NCI-H1417 (cell line): Measurements from ENCODE around the gene MPND.
A peak's percentile ranks its signal among the peaks of the same experiment; 100 is the strongest.

Experiments used
- DNase-seq, 3 experiments: peaks; one replicate each; lab custom pipeline; 2025; lab: John Stamatoyannopoulos, UW

MPND gene

DNA sequence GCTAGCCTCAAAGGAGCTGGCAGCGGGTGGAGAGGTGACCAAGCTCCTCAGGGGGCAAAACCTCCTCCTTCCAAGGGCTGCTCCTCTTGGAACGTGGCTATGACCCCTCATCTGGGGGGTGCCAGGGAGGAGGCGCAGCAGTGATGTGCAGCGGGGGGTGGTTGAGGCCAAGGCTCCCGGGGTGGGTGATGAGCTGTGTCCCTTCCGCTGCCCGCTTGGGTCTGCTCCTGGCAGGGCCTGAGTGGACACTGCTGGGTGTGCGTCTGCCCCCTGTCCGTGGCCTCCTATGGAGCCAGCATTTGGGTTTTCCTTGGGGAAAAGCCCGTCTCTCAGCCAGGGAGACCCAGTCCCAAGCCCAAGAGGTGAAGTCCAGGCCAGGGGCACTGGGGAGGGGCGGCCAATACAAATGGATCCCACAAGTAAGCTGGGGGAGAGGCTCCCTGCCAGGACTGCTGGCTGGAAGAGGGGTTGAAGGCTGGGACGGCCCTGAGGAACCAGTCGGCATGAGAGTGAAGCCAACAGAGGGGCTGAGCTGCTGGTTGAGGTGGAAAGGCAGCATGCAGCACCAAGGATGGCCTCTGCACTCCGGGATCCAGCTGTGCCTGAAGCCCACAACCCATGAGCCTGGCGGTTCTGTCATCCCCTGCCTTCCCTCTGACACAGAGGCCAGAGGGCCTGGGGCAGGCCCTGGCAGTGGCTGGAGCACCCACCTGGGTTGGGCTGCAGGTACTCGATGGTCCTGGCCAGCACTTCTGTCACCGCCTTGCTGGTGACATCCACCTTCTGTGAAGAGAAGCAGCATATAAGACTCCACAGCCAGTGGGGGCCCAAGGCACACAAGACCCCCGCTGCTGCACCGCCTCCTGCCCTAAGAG, 22.7 kb downstream of the MPND start:
- DNase-seq = no peak

- DNase-seq = no peak
These were observed 23.4 kb downstream of the MPND start for GRCh38 chr19:4366666-4367335.

DNA sequence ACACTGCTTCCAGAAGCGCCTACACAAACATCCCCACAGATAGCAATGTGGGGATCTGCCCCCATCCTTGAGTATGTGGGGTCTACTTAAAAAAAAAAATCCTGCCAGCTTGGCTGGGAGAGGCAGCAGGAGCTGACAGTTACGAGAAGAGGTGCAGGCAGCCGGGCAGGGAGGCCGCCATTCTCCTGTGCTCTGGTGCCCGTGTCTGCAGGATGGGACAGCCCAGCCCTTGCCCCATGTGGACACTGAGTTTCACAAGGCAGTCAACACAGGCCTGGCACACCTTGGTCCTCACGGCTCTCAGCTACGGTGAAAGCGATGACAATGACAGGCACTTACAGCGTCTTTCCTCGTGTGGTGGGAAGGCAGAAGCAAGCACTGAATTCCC, 24.0 kb downstream of the MPND start:
- DNase-seq = no peak

DNA sequence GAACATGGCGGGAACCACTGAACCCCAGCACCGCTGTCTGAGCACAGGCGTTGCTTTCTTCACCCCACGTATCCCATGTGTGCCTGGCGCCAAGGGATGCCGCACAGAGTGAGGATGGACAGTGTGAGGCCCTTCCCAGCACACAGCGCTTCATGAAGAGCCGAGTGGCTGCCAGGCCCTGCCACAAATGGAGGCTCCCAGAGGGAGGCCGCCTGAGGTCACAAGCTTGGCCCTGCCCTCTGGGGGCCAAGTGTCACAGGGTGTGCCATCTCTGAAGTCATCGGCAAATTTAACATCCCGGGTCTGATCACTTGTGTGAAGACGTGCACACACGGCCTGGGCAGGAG, 24.4 kb downstream of the MPND start:
- no peak for DNase-seq

DNA sequence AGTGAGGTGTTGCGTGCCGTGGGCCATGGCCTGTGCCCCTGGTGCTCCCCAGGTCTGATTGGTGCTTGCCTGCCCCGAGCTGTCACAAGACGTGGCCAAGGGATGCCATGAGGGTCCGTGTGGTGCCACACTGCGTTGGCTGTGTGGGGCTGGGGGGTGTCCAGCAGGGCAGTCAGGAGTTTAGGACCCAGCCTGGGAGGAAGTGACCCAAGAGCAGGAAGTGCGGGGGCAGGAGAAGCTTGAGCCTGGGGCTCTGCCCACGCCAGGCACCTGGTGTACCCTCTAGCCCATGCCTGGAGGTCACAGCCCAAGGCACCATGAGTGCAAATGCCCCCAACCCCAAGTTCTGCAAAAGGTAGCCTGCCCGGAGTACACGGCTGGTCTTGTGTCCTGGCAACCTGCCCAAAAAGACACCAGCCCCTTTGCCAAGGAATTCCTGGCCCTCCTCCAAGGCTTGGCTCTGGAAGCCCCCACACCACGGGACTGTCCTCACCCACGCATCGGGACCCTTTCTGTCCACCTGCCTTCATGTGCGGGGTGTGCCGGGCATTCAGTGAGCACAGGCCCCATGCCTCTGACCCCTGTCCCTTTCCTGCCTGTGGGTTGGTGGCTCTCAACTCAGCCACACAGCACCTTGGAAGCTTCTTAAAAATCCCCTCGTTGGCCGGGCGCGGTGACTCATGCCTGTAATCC, 24.9 kb downstream of the MPND start:
- no peak for DNase-seq

DNA sequence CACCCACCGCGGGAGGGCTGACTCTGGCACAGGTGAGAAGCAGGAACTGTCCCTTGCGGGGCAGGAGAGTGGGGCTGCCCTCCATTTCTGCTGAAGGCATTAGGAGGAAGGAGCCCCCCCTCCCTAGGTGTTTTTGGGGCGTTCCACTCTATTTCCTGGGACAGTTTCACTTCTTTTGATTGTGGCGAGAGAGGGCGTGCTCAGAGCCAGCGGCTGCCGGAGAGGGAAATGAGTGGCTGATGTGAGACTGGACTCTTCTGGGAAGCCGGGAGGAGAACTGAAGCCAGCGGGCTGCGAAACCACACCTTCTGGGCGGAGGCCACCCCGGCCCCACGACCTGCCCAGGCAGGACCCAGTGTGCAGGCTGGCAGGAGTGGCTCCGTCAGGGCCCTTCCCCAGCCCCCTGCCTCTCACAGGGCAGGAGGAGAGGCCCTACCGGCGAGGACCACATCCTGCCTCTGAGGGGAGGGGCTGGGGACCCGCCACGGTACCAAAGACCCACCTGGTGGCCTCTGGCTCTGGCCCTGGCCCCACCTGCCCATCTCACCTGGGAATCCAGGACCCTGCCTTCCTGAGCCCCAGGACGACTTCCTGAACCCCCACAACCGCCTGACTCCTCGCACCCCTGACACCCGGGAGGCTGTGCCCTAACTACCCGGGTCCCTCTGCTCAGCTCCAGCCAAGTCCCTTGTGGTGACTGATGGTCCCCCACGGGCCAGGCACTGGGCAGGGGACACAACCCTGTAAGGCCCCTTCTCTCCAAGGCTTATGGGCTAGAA, 25.9 kb downstream of the MPND start:
- peak in 1 of 3 experiments; percentile 29 for DNase-seq

GRCh38 chr19:4369888-4370260, 26.5 kb downstream of the MPND start:
- DNase-seq = no peak

DNA sequence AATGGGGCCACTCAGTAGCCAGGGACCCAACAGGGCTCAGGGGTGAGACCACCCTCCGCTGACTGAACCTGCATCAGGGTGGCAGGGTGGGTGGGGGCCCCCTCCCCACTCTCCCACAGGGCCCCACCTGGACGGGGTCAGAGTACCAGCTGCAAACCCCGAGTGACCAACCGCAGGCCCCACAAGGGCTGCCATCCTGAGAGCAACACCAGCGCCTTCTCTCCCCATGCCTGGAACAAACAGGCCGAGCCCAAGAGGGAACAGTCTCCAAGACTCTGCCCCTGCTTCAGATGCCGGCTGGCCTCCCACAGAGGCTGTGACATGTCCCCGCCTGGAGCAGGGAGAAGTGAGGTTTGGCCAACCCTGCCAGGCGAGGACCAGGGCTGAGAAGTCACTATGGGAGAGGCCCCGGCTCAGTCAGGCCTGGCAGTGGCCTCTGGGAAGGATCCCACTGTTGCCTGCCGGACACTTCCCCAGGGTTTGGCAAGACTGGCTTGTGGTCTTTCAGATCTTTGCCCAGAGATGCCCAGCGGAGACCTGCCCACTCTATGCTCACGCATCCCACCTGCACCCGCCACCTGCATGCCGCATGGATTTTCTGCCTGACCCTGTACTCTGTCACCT, 27.2 kb downstream of the MPND start:
- no peak for DNase-seq

DNA sequence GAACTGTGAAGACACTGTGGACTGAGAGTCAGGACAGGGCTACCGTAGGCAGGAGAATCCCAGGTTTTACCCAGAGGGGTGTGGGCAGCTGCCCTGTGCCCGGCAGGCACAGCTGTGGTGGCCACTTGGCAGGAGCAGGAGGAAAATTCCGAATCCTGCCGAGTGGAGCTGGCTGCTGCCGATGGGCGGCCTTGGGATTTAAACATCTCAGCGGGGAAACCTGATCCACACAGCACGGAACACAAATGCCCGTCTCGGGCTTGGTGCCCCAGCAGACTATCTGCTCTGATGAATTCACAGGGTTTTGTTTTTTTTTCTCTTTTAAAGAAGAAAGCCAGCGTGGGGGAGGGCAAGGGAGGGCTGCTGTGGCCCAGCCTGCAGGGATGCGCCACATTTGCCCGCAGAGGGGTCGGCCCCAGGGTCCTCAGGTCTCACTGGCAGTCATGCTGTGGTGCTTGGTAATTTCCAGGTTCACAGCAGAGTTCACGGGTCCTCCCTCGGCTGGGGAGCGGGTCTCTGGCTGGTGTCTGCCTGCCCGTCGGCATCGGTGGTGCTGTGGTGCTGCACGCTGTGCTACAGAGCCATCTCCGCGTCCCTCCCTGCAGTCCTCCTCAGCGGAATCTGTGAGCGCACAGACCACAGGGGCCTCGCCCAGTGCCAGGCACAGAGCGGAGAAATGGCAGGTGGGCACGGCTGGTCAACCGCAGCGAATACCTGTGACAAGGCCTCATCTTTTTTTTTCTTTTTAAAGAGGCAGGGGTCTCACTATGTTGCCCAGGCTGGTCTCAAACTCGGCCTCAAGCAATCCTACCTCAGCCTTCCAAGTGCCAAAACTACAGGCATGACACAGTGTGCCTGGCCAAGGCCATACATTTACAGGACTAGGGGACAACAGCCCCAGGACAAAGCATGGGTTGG, 28.1 kb downstream of the MPND start:
- DNase-seq = no peak

- DNase-seq = no peak
These were observed 29.0 kb downstream of the MPND start for GRCh38 chr19:4372165-4373012.

DNA sequence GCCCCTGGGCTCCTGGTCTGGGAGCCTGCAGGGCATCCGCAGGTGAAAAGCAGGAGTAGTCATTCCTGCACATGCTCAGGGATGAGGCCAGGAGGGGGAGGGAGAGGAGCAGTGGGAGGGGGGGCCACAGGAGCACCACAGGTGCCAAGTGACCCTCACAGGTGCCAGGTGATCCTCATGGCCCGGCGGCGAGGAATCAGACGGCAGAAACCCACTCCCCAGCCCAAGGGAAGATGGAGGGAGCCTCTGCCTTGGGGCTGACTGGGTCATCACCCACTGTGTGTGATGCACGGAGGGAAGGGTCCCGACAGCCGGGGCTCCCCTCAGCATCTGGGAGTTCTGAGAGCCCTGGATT, 29.6 kb downstream of the MPND start:
- DNase-seq = no peak

- DNase-seq = no peak
These were observed 30.5 kb downstream of the MPND start for GRCh38 chr19:4373601-4374497.

- no peak for DNase-seq
These were observed 31.3 kb downstream of the MPND start for GRCh38 chr19:4374498-4375163.

DNA sequence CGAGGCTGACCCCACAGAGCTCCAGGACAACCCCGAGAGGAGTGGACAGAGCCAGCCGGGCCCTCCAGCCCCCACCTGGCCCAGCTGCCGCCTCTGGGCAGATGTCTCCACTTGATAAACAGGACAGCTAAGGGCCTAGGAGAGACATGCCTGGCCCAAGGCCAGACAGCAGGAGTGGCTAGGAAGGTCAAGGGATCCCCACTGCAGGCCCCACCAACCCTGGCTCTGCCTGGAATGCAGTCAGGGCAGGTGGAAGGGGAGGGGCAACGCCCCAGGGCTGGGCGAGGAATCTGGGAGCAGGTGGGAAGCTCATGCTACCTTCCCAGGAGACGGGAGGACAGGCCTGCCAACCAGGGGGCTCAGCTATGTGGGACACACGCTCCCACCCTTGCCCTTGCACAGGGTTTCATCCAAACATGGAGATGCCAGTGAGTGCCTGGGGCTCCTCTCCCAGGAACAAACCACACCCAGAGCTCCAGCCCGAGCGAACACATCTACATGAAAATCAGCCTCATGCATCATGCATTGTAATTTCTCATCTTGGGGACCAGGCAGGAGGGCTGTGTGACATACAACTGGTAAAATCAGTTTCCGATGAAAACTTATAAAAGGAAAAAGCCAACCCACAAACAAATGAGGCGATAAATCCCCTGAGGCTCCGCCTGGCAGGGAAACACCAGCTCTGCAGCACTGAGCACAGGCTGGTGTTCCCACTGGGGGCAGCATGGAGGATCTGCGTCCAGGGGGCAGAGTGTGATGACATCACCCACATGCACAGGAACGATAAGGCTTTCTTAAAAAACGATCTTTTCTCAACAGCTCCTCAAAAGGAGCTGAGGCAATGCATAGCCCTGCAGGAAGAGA, 32.0 kb downstream of the MPND start:
- peak in 1 of 3 experiments; percentile 32 for DNase-seq

- no peak for DNase-seq
These were observed 32.8 kb downstream of the MPND start for GRCh38 chr19:4376028-4376670.

DNA sequence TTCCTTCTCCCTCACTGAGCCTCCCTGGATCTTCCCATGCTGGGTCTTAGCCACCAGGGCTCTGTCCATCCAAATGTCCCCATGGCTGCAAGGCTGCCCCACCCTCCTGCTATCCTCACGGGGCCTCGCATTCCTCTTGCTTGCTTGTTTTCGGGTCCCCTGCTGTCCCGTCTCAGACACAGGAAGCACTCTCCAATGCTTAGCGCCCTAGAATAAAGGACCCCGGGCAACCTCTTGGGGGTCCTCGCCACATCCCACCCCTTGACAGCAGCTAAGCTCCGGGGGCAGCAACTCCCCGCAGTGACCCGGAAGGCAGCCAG, 33.3 kb downstream of the MPND start:
- no peak for DNase-seq
